HepG2 (cell line): ENCODE data around the gene MMP24OS. TPM values are rescaled to one million over a fixed set of nuclear protein-coding genes. Genes with fewer than 3 reads are reported as not detected.

Experiments used
- ATF7 ChIP-seq, 2 experiments: fragments of 450-650 bp in 1 of 2; sonication (generic) in 1 of 2; formaldehyde crosslinking in 1 of 2; IDR thresholded peaks; 2 replicates each; pipeline versions ENCODE4 v1.4.0 to v1.6.1; 2016 to 2020; ENCODE audit warnings: antibody characterized with exemption in 1 of 2, mild to moderate bottlenecking in 1 of 2, missing genetic modification reagents in 1 of 2
- HBP1 ChIP-seq: IDR thresholded peaks from 2 replicates; pipeline ENCODE4 v1.6.1; 2016; ENCODE audit warnings: low read depth, control low read depth
- KLF9 ChIP-seq: IDR thresholded peaks from 2 replicates; pipeline ENCODE4 v1.6.1; 2016; ENCODE audit warnings: low read depth
- MAX ChIP-seq: IDR thresholded peaks from 2 replicates; pipeline ENCODE4 v1.6.1; 2012; ENCODE audit warnings: inconsistent platforms
- MLX ChIP-seq: IDR thresholded peaks from 2 replicates; pipeline ENCODE4 v1.6.1; 2016
- MZF1 ChIP-seq: sonication (generic); formaldehyde crosslinking; IDR thresholded peaks from 2 replicates; pipeline ENCODE4 v1.8.1; 2023; ENCODE audit warnings: mild to moderate bottlenecking, missing genetic modification reagents, borderline replicate concordance
- PTBP1 ChIP-seq: fragments of 200-400 bp; formaldehyde crosslinking; IDR thresholded peaks from 2 replicates; pipeline ENCODE4 v1.6.1; 2018; ENCODE audit warnings: low read length, low read depth; ENCODE audit not compliant: poor library complexity, severe bottlenecking
- RARA ChIP-seq: IDR thresholded peaks from 2 replicates; pipeline ENCODE4 v1.6.1; 2016; ENCODE audit warnings: missing genetic modification reagents, missing compliant biosample characterization
- RCOR2 ChIP-seq: IDR thresholded peaks from 2 replicates; pipeline ENCODE4 v1.6.1; 2016; ENCODE audit warnings: missing biosample characterization, missing genetic modification reagents
- SP140L ChIP-seq: sonication (generic); formaldehyde crosslinking; IDR thresholded peaks from 2 replicates; pipeline ENCODE4 v1.4.0; 2020; ENCODE audit warnings: missing genetic modification reagents, borderline replicate concordance
- STAG1 ChIP-seq: sonication (generic); formaldehyde crosslinking; IDR thresholded peaks from 2 replicates; pipeline ENCODE4 v1.4.0; 2020; ENCODE audit warnings: missing genetic modification reagents
- STAT5B ChIP-seq: sonication (generic); formaldehyde crosslinking; IDR thresholded peaks from 2 replicates; pipeline ENCODE4 v1.4.0; 2020; ENCODE audit warnings: missing genetic modification reagents
- TBX2 ChIP-seq: sonication (generic); formaldehyde crosslinking; IDR thresholded peaks from 2 replicates; pipeline ENCODE4 v1.5.0; 2020; ENCODE audit warnings: missing genetic modification reagents, mild to moderate bottlenecking, borderline replicate concordance
- TFDP1 ChIP-seq: IDR thresholded peaks from 2 replicates; pipeline ENCODE4 v1.6.1; 2016; ENCODE audit warnings: missing compliant biosample characterization, missing genetic modification reagents, borderline replicate concordance
- TIGD3 ChIP-seq: sonication (generic); formaldehyde crosslinking; IDR thresholded peaks from 2 replicates; pipeline ENCODE4 v1.5.1; 2020; ENCODE audit warnings: mild to moderate bottlenecking, missing genetic modification reagents, borderline replicate concordance
- U2AF1 ChIP-seq: fragments of 200-400 bp; formaldehyde crosslinking; optimal IDR thresholded peaks from 2 replicates; pipeline ENCODE3; 2017; ENCODE audit warnings: mild to moderate bottlenecking, low read depth, low read length
- ZBTB14 ChIP-seq: sonication (generic); formaldehyde crosslinking; IDR thresholded peaks from 2 replicates; pipeline ENCODE4 v1.4.0; 2020; ENCODE audit warnings: missing genetic modification reagents
- ZFP36L1 ChIP-seq: sonication (generic); formaldehyde crosslinking; IDR thresholded peaks from 2 replicates; pipeline ENCODE4 v1.8.0; 2022; ENCODE audit warnings: mild to moderate bottlenecking, missing genetic modification reagents, moderate library complexity
- ZNF414 ChIP-seq: sonication (generic); formaldehyde crosslinking; IDR thresholded peaks from 2 replicates; pipeline ENCODE4 v1.5.0; 2020; ENCODE audit warnings: missing genetic modification reagents
- ZNF431 ChIP-seq: sonication (generic); formaldehyde crosslinking; IDR thresholded peaks from 2 replicates; pipeline ENCODE4 v1.9.0; 2022; ENCODE audit warnings: missing genetic modification reagents, low read depth, mild to moderate bottlenecking, borderline replicate concordance
- ZNF550 ChIP-seq: sonication (generic); formaldehyde crosslinking; IDR thresholded peaks from 2 replicates; pipeline ENCODE4 v1.4.0; 2020; ENCODE audit warnings: mild to moderate bottlenecking, missing genetic modification reagents, borderline replicate concordance
- ZNF652 ChIP-seq: IDR thresholded peaks from 2 replicates; pipeline ENCODE4 v1.6.1; 2016; ENCODE audit warnings: low read depth, borderline replicate concordance
- ZNF709 ChIP-seq: sonication (generic); formaldehyde crosslinking; IDR thresholded peaks from 2 replicates; pipeline ENCODE4 v1.5.0; 2020; ENCODE audit warnings: mild to moderate bottlenecking, missing genetic modification reagents
- ZNF749 ChIP-seq: sonication (generic); formaldehyde crosslinking; IDR thresholded peaks from 2 replicates; pipeline ENCODE4 v1.8.0; 2022; ENCODE audit warnings: mild to moderate bottlenecking, missing genetic modification reagents, moderate library complexity, borderline replicate concordance
- ZNF782 ChIP-seq: sonication (generic); formaldehyde crosslinking; IDR thresholded peaks from 2 replicates; pipeline ENCODE4 v1.4.0; 2020; ENCODE audit warnings: missing genetic modification reagents, mild to moderate bottlenecking, borderline replicate concordance
- polyA plus RNA-seq, 8 experiments: library from polyadenylated mRNA; depleted of rRNA in 3 of 8; stranded (reverse) in 7 of 8; unstranded in 1 of 8; fragments of >200 nt; fragmentation: Illumina TruSeq in 4 of 8; extraction: Trizol in 4 of 8; gene quantifications; 2 replicates each; pipeline versions ENCODE4 v1.2.1 to v1.2.3, GENCODE V29; 2011 to 2016; ENCODE audit warnings: low read depth in 4 of 8, missing spikeins in 1 of 8, mixed read lengths in 1 of 8; ENCODE audit not compliant: insufficient read depth in 1 of 8
- total RNA-seq, 5 experiments: library from RNA; depleted of rRNA; stranded (reverse); fragments of >200 nt; fragmentation: Illumina TruSeq; extraction: Trizol; gene quantifications; 2 replicates each; pipeline ENCODE4 v1.2.3, GENCODE V29; 2016; ENCODE audit warnings: low read depth in 1 of 5

MMP24OS gene
- total and polyA plus RNA-seq, 2 of the 13 experiments (the other 11 are each of a cell fraction or from before 2014, with no cell fraction given), result 6.0 to 8.5 TPM

- TF ChIP-seq ZNF709 (CRISPR knock-in tag) (no peak), KLF9 (no peak), SP140L (no peak), TFDP1 (CRISPR knock-in tag) (no peak; the same call in 1 of the 2 replicates), ZNF414 (CRISPR knock-in tag) (no peak), ZNF652 (no peak), U2AF1 (no peak), RCOR2 (CRISPR knock-in tag) (no peak), HBP1 (CRISPR knock-in tag) (no peak), TBX2 (CRISPR knock-in tag) (0 out of 2 replicates have a peak, but pooled peaks have one; percentile 19), ZNF431 (CRISPR knock-in tag) (no peak), ATF7 (IDR thresholded peaks at IDR 0.05) (no peak), ATF7 (CRISPR knock-in tag; IDR thresholded peaks at IDR 0.05) (no peak), ZBTB14 (no peak), MZF1 (CRISPR knock-in tag) (no peak), MAX (no peak; the same call in 1 of the 2 replicates), PTBP1 (no peak), ZNF550 (no peak), RARA (CRISPR knock-in tag) (0 out of 2 replicates have a peak, but pooled peaks have one; percentile 9), ZNF749 (CRISPR knock-in tag) (no peak), ZNF782 (CRISPR knock-in tag) (no peak), TIGD3 (CRISPR knock-in tag) (no peak), MLX (no peak), ZFP36L1 (no peak), STAT5B (CRISPR knock-in tag) (no peak), STAG1 (CRISPR knock-in tag) (no peak)
These were observed 16.4 kb upstream of the MMP24OS start (continued) for GRCh38 chr20:35294293-35294685.
